Effector memory CD4-positive, alpha-beta T cell (primary cell): ENCODE results near the gene GNAO1.

Experiments
- DNase-seq, 3 donors: peaks; one replicate each; pipeline ENCODE4 v3.0.0-alpha.2; 2020
- H3K27ac ChIP-seq: 2 replicates; pipeline ENCODE4 v1.7.0; 2013; ENCODE audit warnings: mild to moderate bottlenecking, low read length, moderate library complexity; ENCODE audit not compliant: insufficient read depth, poor library complexity, severe bottlenecking
- H3K27me3 ChIP-seq: replicated peaks from 2 replicates; pipeline ENCODE4 v1.7.0; 2013; ENCODE audit warnings: mild to moderate bottlenecking, low read length; ENCODE audit not compliant: insufficient read depth, control insufficient read depth, poor library complexity, severe bottlenecking
- H3K36me3 ChIP-seq: 2 replicates; pipeline ENCODE4 v1.7.0; 2013; ENCODE audit warnings: mild to moderate bottlenecking, low read length, moderate library complexity; ENCODE audit not compliant: control insufficient read depth, insufficient read depth
- H3K4me1 ChIP-seq: 2 replicates; pipeline ENCODE4 v1.7.0; 2013; ENCODE audit warnings: low read length, mild to moderate bottlenecking; ENCODE audit not compliant: control insufficient read depth, insufficient read depth, poor library complexity, severe bottlenecking
- H3K4me3 ChIP-seq: 2 replicates; pipeline ENCODE4 v1.7.0; 2013; ENCODE audit warnings: low read length, low read depth, mild to moderate bottlenecking; ENCODE audit not compliant: insufficient read depth, poor library complexity, severe bottlenecking
- H3K9me3 ChIP-seq: 2 replicates; pipeline ENCODE4 v1.7.0; 2013; ENCODE audit warnings: mild to moderate bottlenecking, low read length, moderate library complexity; ENCODE audit not compliant: control insufficient read depth

GNAO1 gene

DNA sequence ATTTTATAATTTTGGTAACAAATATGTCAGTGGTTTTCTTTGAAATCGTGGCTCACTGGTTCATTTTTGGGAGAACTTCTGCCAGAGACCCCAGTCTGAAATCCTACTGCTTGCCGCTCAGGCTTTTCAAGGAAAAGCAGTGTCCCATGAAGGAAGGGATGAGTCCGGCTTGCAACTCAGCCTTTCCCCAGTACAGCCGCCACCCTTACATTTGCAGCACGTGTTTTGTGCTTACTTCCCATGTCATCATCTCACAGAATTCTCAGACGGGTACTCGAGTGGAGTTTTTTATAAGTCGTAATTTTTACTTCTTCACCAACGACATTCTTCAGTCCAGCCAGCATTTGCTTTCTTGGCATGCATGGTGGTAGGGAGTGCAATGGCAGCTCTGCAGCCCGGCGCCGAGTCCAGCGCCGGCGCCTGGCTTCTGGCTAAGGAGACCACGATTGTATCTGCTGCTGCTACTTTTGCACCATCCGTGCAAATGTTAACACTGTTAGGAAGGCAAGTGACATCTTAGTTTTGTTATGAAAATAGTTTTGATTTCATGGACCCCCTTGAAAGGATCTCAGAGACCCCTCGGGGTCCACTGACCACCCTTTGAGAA lies 123.1 kb downstream of the GNAO1 start:
- no peak for DNase-seq
- peaks cover 6% of the 10 kb centered on the region for H3K4me1 ChIP-seq
- H3K36me3 ChIP-seq = no peaks in the 10 kb centered on the region
- H3K4me3 ChIP-seq = no peak overlapping the region
- no peaks in the 10 kb centered on the region for H3K9me3 ChIP-seq
- no peaks in the 10 kb centered on the region for H3K27me3 ChIP-seq
- H3K27ac ChIP-seq = no peak overlapping the region

DNA sequence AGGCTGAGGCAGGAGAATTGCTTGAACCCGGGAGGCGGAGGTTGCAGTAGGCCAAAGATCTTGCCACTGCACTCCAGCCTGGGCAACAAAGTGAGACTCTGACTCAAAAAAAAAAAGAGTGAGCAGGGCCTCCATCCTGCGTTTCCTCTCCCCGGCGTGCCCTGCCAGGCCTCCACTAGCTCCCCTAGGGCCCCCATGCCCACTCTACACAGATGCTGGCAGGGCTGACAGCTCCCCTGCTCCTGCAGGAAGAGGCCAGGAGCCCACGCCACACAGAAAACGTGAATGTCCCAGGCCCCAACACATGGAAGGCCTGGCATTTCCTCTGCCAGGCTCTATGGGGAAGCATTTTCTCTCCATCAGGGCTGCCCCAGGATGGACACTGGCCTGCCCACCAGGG lies 124.7 kb downstream of the GNAO1 start:
- no peak overlapping the region for H3K27ac ChIP-seq

DNA sequence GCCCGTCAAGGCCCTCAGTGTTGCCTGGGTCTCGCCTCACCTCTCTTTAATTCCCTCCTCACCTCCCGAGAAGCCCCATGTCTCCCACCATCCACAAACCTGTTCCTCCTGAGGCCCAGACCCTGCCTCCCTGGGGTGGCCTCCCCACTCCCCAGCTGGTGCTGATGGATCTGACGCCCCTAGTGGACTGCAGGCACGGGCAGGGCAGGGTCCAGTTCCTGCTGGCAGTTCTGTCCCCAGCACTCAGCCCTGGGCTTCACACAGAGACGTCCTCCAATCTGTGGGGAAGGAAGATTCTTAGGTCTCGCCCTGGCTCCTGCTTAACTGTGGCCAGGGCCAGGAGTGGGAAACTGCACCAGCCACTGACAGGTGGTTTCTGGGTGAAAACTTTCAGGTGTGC lies 125.3 kb downstream of the GNAO1 start:
- Histone ChIP-seq H3K27ac (no peak overlapping the region), H3K9me3 (no peaks in the 10 kb centered on the region), H3K27me3 (no peaks in the 10 kb centered on the region), H3K4me3 (no peak overlapping the region), H3K36me3 (no peaks in the 10 kb centered on the region), H3K4me1 (peaks cover 6% of the 10 kb centered on the region)
- DNase-seq = no peak

More for the DNA sequence above, 124.7 kb downstream of the GNAO1 start:
- peaks cover 6% of the 10 kb centered on the region for H3K4me1 ChIP-seq
- DNase-seq = no peak
- no peak overlapping the region for H3K4me3 ChIP-seq
- no peaks in the 10 kb centered on the region for H3K36me3 ChIP-seq
- H3K27me3 ChIP-seq = no peaks in the 10 kb centered on the region
- H3K9me3 ChIP-seq = no peaks in the 10 kb centered on the region

DNA sequence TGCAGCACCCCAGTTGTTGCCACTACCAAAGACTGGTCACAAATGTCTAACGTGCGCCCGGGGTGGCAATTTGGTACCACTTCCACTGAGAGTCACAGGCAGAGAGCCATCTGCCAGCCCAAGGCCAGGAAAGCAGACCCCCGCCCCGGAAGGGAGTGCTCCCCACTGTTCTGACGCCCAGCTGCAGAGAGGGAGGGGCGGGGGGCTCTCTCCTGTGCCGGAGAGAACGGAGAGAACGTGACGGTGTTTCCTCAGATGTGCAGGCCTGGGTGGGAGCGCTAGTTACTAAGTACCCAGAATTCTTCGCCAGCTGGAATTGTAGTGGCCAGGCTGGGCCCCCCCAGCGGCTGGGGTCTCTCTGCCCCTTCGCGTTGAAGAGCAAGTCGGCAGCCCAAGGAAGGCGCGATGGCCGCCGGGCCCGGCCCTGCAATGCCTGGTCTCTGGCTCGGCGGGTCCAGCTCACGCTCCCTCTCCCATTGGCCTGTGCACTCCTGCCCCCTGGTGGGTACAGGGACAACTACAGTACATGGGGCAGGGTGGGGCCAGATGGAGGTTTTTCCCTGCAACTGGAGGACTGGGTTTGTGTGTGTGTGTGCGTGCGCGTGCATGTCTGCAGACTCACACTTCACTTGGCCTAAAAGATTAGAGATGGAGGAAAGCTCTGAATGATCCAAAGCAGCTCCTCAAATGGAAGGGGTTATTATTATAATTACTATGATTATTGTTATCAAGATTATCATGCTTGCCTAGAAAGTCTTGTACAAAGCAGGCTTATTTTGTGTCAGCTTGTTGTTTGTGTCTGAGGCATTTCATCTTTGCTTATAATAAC lies 126.9 kb downstream of the GNAO1 start:
- H3K4me3 ChIP-seq = no peak overlapping the region
- peaks cover 6% of the 10 kb centered on the region for H3K4me1 ChIP-seq
- no peaks in the 10 kb centered on the region for H3K36me3 ChIP-seq
- H3K9me3 ChIP-seq = no peaks in the 10 kb centered on the region
- no peaks in the 10 kb centered on the region for H3K27me3 ChIP-seq
- DNase-seq = peak; percentile 49 to 57 (median 53)
- H3K27ac ChIP-seq = no peak overlapping the region

DNA sequence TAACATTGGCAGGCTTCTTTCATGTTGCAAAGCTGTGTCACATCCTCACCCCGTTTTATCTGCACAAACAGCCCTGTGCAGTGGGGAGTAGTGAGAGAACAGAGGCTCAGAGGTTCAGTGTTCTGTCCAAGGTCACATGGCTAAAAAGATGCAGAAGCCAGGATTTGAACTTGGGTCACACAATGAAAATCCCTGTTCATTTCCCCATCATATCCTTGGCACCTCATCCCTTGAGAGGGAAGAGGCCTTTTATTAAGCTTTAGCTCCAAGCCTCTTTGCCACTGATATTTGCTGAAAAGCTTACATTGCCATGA lies 127.5 kb downstream of the GNAO1 start:
- no peaks in the 10 kb centered on the region for H3K36me3 ChIP-seq
- H3K27ac ChIP-seq = no peak overlapping the region
- no peaks in the 10 kb centered on the region for H3K27me3 ChIP-seq
- H3K4me1 ChIP-seq = peaks cover 6% of the 10 kb centered on the region
- H3K9me3 ChIP-seq = no peaks in the 10 kb centered on the region
- no peak for DNase-seq
- H3K4me3 ChIP-seq = no peak overlapping the region

DNA sequence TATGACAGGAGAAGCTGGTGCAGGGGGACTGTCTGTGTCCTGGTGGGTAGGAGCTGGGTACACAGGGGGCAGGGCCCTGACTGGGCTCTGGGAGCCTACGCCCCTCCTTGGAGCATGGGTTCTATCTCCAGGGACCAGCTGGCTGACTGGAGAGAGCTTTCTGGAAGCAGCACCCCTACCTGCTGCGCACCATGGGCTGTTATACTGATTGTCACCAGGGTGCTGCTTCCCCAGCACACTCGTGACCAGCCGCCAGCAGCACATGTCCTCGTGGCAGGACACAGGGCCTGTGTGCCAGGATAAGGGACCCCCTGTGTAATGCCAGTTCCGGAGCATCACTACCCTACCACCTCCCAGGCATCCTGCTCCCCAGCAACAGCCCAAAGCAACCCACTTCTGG lies 128.1 kb downstream of the GNAO1 start:
- Histone ChIP-seq H3K36me3 (no peaks in the 10 kb centered on the region), H3K9me3 (no peaks in the 10 kb centered on the region), H3K4me1 (peaks cover 6% of the 10 kb centered on the region), H3K27me3 (no peaks in the 10 kb centered on the region), H3K4me3 (no peak overlapping the region), H3K27ac (no peak overlapping the region)
- DNase-seq = no peak

DNA sequence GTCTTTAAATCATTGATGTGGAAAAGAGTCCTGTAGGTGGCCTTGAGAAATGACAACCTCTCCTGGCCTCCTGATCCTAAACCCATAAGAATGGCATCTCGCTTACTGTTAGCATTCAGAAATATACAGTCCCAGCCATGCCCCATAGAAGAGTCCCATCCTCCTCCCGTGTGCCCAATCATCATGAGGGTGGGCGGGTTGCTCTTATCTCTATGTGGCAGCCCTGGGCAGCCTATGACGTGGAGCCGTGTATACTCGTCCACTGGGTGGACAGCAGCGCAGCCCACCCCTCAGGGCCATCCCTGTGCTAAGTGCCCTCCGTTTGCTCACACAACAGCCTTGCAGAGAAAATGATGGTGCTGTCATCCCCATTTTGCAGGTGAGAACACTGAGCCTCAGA lies 128.8 kb downstream of the GNAO1 start:
- Histone ChIP-seq H3K9me3 (no peaks in the 10 kb centered on the region), H3K27ac (no peak overlapping the region), H3K4me3 (no peak overlapping the region), H3K36me3 (no peaks in the 10 kb centered on the region), H3K4me1 (peaks cover 6% of the 10 kb centered on the region), H3K27me3 (no peaks in the 10 kb centered on the region)
- no peak for DNase-seq

DNA sequence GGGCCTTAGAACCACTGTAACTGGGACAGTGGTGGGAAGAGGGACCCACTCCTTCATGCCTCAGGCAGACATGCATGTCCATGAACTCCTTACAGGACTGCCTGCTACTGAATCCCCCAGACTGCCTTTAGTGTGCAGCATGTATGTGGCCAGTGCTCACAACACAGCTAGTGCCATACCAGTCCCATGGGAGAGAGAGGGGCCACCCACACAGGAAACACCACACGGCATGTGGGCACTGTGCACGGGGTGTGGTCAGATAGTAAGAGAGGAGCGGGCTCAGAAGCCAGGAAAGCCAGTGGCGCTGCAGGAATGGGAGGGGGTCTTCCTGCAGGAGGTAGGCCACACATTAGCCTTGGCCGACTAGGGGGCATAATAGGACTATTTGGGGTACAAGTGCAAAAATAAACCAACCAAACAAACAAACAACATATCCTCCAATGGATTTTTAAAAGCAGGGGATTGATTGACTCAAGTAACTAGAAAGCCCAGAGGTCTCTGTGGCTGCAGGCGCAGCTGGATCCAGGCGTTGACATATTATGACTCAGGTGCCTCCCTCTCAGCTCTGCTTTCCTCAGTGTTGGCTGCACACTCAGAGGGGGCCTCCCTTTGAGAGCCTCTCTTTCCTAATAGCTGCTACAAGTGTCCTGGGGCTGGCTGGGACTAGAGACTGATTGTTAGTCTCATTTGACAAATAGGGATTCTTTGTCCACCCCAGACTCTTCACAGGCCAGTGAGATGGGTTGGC lies 129.7 kb downstream of the GNAO1 start:
- no peak overlapping the region for H3K4me3 ChIP-seq
- H3K4me1 ChIP-seq = peaks cover 6% of the 10 kb centered on the region
- no peaks in the 10 kb centered on the region for H3K9me3 ChIP-seq
- H3K36me3 ChIP-seq = no peaks in the 10 kb centered on the region
- H3K27me3 ChIP-seq = no peaks in the 10 kb centered on the region
- no peak for DNase-seq
- no peak overlapping the region for H3K27ac ChIP-seq

DNA sequence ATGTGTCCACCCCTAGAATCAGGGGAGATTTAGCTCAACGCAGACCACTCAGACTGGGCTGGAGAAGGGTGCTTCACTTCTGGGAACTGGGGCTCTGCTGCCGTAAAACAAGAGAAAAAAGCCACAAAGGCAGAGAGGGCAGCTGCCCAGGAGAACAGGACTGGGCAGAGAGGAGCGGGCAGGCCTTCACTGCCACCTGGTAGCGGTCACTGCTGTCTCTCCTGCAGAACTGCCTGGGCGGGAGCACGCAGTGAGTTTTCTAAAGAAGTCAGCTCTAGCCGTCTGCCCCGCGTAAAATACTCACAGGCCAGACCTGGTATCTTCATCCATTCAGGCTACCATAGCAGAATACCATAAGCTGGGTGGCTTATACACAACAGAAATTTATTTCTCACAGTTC lies 130.3 kb downstream of the GNAO1 start:
- Histone ChIP-seq H3K27ac (no peak overlapping the region), H3K4me3 (no peak overlapping the region), H3K36me3 (no peaks in the 10 kb centered on the region), H3K9me3 (no peaks in the 10 kb centered on the region), H3K27me3 (no peaks in the 10 kb centered on the region), H3K4me1 (peaks cover 6% of the 10 kb centered on the region)
- DNase-seq = no peak

DNA sequence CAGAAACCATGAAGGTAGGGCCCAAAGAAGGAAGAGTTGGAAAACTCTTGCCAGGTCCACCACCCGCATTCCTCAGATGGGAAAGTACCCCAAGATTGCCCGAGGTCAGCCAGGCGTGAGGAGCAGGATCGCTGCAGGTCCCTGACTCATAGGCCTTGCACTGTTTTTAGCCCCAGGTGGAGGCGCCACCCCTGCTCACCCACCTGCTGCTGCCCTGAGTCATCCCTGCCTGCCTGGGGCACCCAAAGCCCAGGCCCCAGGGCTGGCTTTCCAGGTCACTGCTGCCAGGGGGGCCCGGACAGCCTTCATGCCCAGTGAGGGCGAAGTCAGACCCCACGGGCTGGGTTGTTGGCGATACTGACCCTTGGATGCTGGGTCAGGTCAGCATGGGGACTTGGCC lies 133.1 kb downstream of the GNAO1 start:
- Histone ChIP-seq H3K27ac (no peak overlapping the region), H3K4me3 (no peak overlapping the region)
- no peak for DNase-seq

More for the DNA sequence above, 133.1 kb downstream of the GNAO1 start:
- no peaks in the 10 kb centered on the region for H3K9me3 ChIP-seq
- no peaks in the 10 kb centered on the region for H3K4me1 ChIP-seq
- no peaks in the 10 kb centered on the region for H3K36me3 ChIP-seq
- no peaks in the 10 kb centered on the region for H3K27me3 ChIP-seq
